Measurements from ENCODE around the gene LBP. TPM values are rescaled to one million over a fixed set of nuclear protein-coding genes. Genes with fewer than 3 reads are reported as not detected.

LBP gene
- total and polyA plus RNA-seq, 2 experiments from 2014 or later = not detected

GRCh38 chr20:38306379-38306778 is 39.9 kb upstream of the LBP start:
- TF ChIP-seq CTCF (IDR thresholded peaks at IDR 0.05; ENCODE audit: low read depth, low read length) = no peak
- DNase-seq (ENCODE audit: low read depth in 1 of 2, low spot score in 1 of 2) = no peak
- no peaks in the 10 kb centered on the region for H3K36me3 ChIP-seq
- H3K9me3 ChIP-seq (ENCODE audit: low read depth) = no peaks in the 10 kb centered on the region
- no peaks in the 10 kb centered on the region for H3K4me1 ChIP-seq (ENCODE audit: low read depth)
- no peak overlapping the region for H3K27ac ChIP-seq
- H3K4me3 ChIP-seq = no peak overlapping the region
- H3K27me3 ChIP-seq = no peaks in the 10 kb centered on the region

- Histone ChIP-seq H3K27me3 (no peaks in the 10 kb centered on the region), H3K27ac (no peak overlapping the region), H3K4me1 (ENCODE audit: low read depth) (no peaks in the 10 kb centered on the region), H3K9me3 (ENCODE audit: low read depth) (no peaks in the 10 kb centered on the region), H3K4me3 (no peak overlapping the region), H3K36me3 (no peaks in the 10 kb centered on the region)
- TF ChIP-seq CTCF (IDR thresholded peaks at IDR 0.05; ENCODE audit: low read depth, low read length) = no peak
- peak in 1 of 2 donors; percentile 73 for DNase-seq (ENCODE audit: low read depth in 1 of 2, low spot score in 1 of 2)
Measured at GRCh38 chr20:38307371-38308046, 38.8 kb upstream of the LBP start.

GRCh38 chr20:38308047-38308438 is 38.2 kb upstream of the LBP start:
- no peak overlapping the region for H3K4me3 ChIP-seq
- H3K4me1 ChIP-seq (ENCODE audit: low read depth) = no peaks in the 10 kb centered on the region
- H3K36me3 ChIP-seq = no peaks in the 10 kb centered on the region
- peak in 1 of 2 donors; percentile 40 for DNase-seq (ENCODE audit: low read depth in 1 of 2, low spot score in 1 of 2)
- no peak overlapping the region for H3K27ac ChIP-seq
- TF ChIP-seq CTCF (IDR thresholded peaks at IDR 0.05; ENCODE audit: low read depth, low read length) = no peak
- H3K9me3 ChIP-seq (ENCODE audit: low read depth) = no peaks in the 10 kb centered on the region
- no peaks in the 10 kb centered on the region for H3K27me3 ChIP-seq

- no peaks in the 10 kb centered on the region for H3K36me3 ChIP-seq
- no peaks in the 10 kb centered on the region for H3K9me3 ChIP-seq (ENCODE audit: low read depth)
- no peak overlapping the region for H3K27ac ChIP-seq
- no peaks in the 10 kb centered on the region for H3K27me3 ChIP-seq
- H3K4me3 ChIP-seq = no peak overlapping the region
- no peaks in the 10 kb centered on the region for H3K4me1 ChIP-seq (ENCODE audit: low read depth)
- DNase-seq (ENCODE audit: low read depth in 1 of 2, low spot score in 1 of 2) = no peak
- TF ChIP-seq CTCF (IDR thresholded peaks at IDR 0.05; ENCODE audit: low read depth, low read length) = no peak
Measured at GRCh38 chr20:38308447-38308846, 37.8 kb upstream of the LBP start.

GRCh38 chr20:38311091-38311490 is 35.2 kb upstream of the LBP start:
- no peak for DNase-seq (ENCODE audit: low read depth in 1 of 2, low spot score in 1 of 2)
- Histone ChIP-seq H3K27me3 (no peaks in the 10 kb centered on the region), H3K27ac (no peak overlapping the region), H3K4me1 (ENCODE audit: low read depth) (no peaks in the 10 kb centered on the region), H3K36me3 (no peaks in the 10 kb centered on the region), H3K4me3 (no peak overlapping the region), H3K9me3 (ENCODE audit: low read depth) (no peaks in the 10 kb centered on the region)
- TF ChIP-seq CTCF (IDR thresholded peaks at IDR 0.05; ENCODE audit: low read depth, low read length) = no peak

All from cardiac muscle cell (in vitro differentiated cells and primary cell).